Nasal cavity respiratory epithelium epithelial cell of viscerocranial mucosa (primary cell): ENCODE data around the gene ZFR. TPM values are rescaled to one million over a fixed set of nuclear protein-coding genes. Genes with fewer than 3 reads are reported as not detected.

Experiments
- total RNA-seq: library from RNA; depleted of rRNA; stranded (reverse); fragments of >200 nt; gene quantifications from 2 replicates; pipeline ENCODE4 v1.2.3, GENCODE V29; 2014

The ZFR gene
- 90.6 and 96.6 TPM in 2 replicates for total RNA-seq

DNA sequence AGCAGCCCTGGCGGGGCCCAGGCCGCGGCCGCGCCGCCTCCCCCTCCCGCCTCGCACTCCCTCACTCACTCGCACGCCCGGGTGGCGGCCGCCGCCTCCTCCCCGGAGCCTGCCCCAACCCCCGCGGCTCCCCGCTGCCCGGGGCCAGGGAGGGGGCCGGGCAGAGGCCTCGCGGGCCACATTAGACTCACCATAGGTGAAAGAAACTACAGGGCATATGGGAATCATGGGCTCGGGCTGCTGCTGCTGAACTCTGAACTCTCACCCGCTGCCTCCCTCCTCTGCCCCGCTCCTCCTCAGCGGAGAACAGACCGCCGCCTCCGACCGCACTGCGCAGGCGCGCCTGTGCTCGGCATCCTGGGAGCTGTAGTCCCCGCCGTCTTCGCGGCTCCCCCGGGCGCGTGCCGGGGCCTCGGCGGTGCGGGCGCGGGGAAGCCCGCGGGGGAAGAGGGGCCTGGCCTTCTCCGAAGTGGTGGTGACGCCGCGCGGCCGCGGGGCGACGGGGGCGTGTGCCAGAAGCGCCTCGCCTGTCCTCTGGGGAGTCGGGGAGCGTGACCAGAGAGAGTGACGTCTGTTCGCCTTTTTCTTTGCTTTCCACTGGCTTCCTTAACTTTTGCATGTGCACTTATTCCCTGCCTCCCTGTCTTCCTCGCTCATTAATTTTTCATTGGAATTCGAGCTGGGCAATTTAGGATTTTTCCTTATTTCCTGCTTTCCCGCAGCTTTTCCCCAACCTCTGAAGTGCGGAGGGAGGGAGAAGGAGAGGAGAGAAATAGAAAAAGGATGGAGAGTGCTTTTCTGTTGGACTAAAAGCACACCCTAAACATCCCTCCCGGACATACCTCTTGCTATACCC is at the start of gene ZFR:
TSS of gene ZFR (minus strand) at position 310 of the 856 bp plus-strand sequence. CDS start at position 228, 82 bp downstream.

GRCh38 chr5:32312595-32313332 is 131.8 kb downstream of the ZFR start, which contains the start of gene MTMR12:
MTMR12 (minus strand) TSS chr5:32312939; CDS start chr5:32312838, 101 bp downstream.

Other genes starting within 250 kb of the ZFR start
- gene MTMR12, start 131.8 kb downstream of the ZFR start, total RNA-seq = 20.5 and 25.2 TPM in 2 replicates
- gene SUB1, start 140.8 kb upstream of the ZFR start, total RNA-seq = 68.0 and 117 TPM in 2 replicates